Myometrial cell (primary cell): ENCODE measurements around the gene TNFRSF6B. TPM values are rescaled to one million over a fixed set of nuclear protein-coding genes. Genes with fewer than 3 reads are reported as not detected.

Experiments used
- total RNA-seq: library from RNA; depleted of rRNA; stranded (reverse); fragments of >200 nt; gene quantifications from 2 replicates; pipeline ENCODE4 v1.2.3, GENCODE V29; 2015

Gene TNFRSF6B, protein sequence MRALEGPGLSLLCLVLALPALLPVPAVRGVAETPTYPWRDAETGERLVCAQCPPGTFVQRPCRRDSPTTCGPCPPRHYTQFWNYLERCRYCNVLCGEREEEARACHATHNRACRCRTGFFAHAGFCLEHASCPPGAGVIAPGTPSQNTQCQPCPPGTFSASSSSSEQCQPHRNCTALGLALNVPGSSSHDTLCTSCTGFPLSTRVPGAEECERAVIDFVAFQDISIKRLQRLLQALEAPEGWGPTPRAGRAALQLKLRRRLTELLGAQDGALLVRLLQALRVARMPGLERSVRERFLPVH
- total RNA-seq, result 250 and 261 TPM in 2 replicates

GRCh38 chr20:63696628-63697356, at the start of gene TNFRSF6B:
Gene TNFRSF6B (plus strand): TSS chr20:63696652. CDS start chr20:63696768, 116 bp downstream.

GRCh38 chr20:63653041-63653973, 43.1 kb upstream of the TNFRSF6B start, which contains the start of gene STMN3:
Gene STMN3 (minus strand): TSS chr20:63653424. CDS start chr20:63653345, 79 bp downstream.

DNA sequence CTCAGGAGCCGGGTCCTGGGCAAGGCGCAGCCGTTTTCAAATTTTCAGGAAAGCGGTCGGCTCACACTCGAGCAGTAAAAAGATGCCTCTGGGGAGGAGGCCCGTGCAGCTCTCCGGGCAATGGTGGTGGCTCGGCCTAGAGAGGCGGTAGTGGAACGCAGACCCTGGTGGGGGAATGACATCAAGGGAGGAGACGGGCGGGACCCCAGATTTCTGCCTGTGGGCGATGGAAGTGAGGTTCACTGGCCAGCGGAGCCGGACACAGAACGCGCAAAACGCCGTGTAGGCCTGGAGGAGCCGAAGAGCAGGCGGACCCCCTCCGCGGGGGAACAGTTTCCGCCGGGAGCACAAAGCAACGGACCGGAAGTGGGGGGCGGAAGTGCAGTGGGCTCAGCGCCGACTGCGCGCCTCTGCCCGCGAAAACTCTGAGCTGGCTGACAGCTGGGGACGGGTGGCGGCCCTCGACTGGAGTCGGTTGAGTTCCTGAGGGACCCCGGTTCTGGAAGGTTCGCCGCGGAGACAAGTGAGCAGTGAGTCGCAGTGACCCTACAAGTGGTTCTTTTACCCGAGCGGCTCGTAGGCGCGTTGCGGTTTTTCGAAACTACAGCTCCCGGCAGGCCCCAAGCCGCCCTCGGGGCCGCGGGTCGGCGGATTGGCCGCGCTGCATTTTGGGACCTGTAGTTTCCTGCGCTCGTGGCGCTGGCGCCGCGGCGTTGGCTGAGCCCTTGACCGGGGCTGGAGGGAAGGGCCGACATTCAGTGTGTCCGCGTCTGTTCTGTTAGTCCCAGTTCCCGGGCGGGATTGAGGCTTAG, 38.3 kb upstream of the TNFRSF6B start, which contains the start of gene RTEL1:
Gene RTEL1, plus strand, starts transcription at position 376 of the 812 bp plus-strand sequence. CDS start 1,091 bp downstream, outside the sequence.

GRCh38 chr20:63707558-63708300, 11.3 kb downstream of the TNFRSF6B start, which contains the start of the genes ARFRP1 and ZGPAT:
Gene ARFRP1 (minus strand): TSS chr20:63707976. CDS start chr20:63707091, 885 bp downstream.
Gene ZGPAT (plus strand): TSS chr20:63708039. CDS start chr20:63708581, 542 bp downstream.

GRCh38 chr20:63735859-63736718, 39.6 kb downstream of the TNFRSF6B start, which contains the start of gene LIME1:
Gene LIME1 (plus strand): TSS chr20:63736664. CDS start chr20:63737550, 886 bp downstream.

DNA sequence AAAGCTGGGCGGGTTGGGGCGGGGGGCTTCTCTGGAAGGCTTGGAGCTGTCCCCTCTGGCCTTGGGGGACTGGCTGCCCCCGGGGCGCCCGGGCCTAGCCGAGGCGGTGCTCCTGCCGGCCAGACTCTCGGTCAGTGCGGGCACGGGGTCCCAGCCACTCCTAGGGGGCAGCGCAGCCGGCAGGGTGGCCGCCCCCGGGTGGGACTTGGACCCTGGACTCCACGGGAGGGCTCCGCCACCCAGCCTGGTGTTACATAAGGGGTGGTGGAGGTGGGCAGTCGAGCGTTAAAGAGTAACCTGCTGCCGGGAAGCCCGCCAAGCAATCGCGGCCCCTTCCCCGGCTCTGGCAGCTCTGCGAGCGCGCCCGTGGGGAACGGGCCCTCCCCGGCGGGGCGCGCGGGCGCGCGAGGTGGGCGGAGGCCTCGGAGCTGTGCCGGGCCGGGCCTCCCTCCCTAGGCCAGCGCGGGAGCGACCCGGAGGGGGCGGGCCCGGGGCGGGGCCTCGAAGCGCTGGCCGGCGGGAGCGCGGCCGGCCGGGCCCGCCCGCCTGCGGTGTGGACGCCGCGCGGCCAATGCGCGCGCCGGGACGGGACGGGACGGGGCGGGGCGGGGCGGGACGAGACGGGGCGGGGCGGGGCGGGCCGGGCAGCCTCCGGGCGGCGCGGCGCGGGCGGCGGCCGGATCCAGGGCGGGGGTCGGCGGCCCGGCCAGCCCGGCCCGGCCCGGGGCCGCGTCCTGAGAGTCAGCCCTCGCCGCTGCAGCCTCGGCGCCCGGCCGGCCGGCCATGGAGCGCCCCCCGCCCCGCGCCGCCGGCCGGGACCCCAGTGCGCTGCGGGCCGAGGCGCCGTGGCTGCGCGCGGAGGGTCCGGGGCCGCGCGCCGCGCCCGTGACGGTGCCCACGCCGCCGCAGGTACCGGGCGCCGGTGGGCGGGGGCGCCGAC, 42.9 kb downstream of the TNFRSF6B start, which contains the start of gene SLC2A4RG:
Gene SLC2A4RG, plus strand, starts transcription at position 647 of the 940 bp plus-strand sequence. Its CDS starts 137 bp downstream, at position 784.

Other genes starting within 250 kb of the TNFRSF6B start
- 1.4 TPM in 1 of 2 replicates, not detected in the other for gene KCNQ2, start 224.0 kb upstream of the TNFRSF6B start, total RNA-seq
- gene EEF1A2, start 197.6 kb upstream of the TNFRSF6B start, total RNA-seq, result 0.58 TPM in 1 of 2 replicates, not detected in the other
- 133 and 178 TPM in 2 replicates for gene PPDPF, start 175.9 kb upstream of the TNFRSF6B start, total RNA-seq
- not detected in 2 replicates for gene PTK6, start 159.3 kb upstream of the TNFRSF6B start, total RNA-seq
- gene SRMS, start 148.9 kb upstream of the TNFRSF6B start, total RNA-seq, result not detected in 2 replicates
- gene FNDC11, start 142.5 kb upstream of the TNFRSF6B start, total RNA-seq, result 1.1 and 1.7 TPM in 2 replicates
- gene HELZ2, start 122.4 kb upstream of the TNFRSF6B start, total RNA-seq, result 24.2 and 30.1 TPM in 2 replicates
- 11.3 and 13.3 TPM in 2 replicates for gene GMEB2, start 69.6 kb upstream of the TNFRSF6B start, total RNA-seq
- gene STMN3, start 43.2 kb upstream of the TNFRSF6B start, total RNA-seq, result 53.3 and 67.2 TPM in 2 replicates
- gene RTEL1, start 38.3 kb upstream of the TNFRSF6B start, total RNA-seq, result 13.5 and 14.0 TPM in 2 replicates
- gene ARFRP1, start 11.3 kb downstream of the TNFRSF6B start, total RNA-seq, result 38.9 and 59.5 TPM in 2 replicates
- 24.1 and 42.7 TPM in 2 replicates for gene ZGPAT, start 11.4 kb downstream of the TNFRSF6B start, total RNA-seq
- gene LIME1, start 40.0 kb downstream of the TNFRSF6B start, total RNA-seq, result 0.58 and 1.4 TPM in 2 replicates
- gene SLC2A4RG, start 43.1 kb downstream of the TNFRSF6B start, total RNA-seq, result 49.3 and 69.3 TPM in 2 replicates
- 21.1 and 34.3 TPM in 2 replicates for gene ZBTB46, start 134.6 kb downstream of the TNFRSF6B start, total RNA-seq
- not detected in 2 replicates for gene ABHD16B, start 164.8 kb downstream of the TNFRSF6B start, total RNA-seq
- 192 and 206 TPM in 2 replicates for gene TPD52L2, start 168.6 kb downstream of the TNFRSF6B start, total RNA-seq
- 38.6 and 43.4 TPM in 2 replicates for gene DNAJC5, start 198.5 kb downstream of the TNFRSF6B start, total RNA-seq